ENCODE measurements around the gene SUGCT.

The SUGCT gene

GRCh38 chr7:40331915-40332314 is 197.1 kb downstream of the SUGCT start:
- TF ChIP-seq TAF1 (IDR thresholded peaks at IDR 0.05; ENCODE audit: low read depth) (no peak), TEAD4 (IDR thresholded peaks at IDR 0.05) (no peak), USF1 (IDR thresholded peaks at IDR 0.05) (no peak), RAD21 (IDR thresholded peaks at IDR 0.05; ENCODE audit: low read depth) (no peak), YY1 (IDR thresholded peaks at IDR 0.05; ENCODE audit: low read depth) (no peak), EGR1 (IDR thresholded peaks at IDR 0.05) (no peak), ZBTB7A (IDR thresholded peaks at IDR 0.05; ENCODE audit: low read depth) (no peak)

GRCh38 chr7:40332516-40332915 is 197.7 kb downstream of the SUGCT start:
- TF ChIP-seq MAX (IDR thresholded peaks at IDR 0.05) (no peak), CEBPB (IDR thresholded peaks at IDR 0.05) (no peak), NFIC (IDR thresholded peaks at IDR 0.05) (no peak), RAD21 (IDR thresholded peaks at IDR 0.05; ENCODE audit: low read depth) (no peak), ZBTB7A (IDR thresholded peaks at IDR 0.05; ENCODE audit: low read depth) (no peak), YY1 (IDR thresholded peaks at IDR 0.05; ENCODE audit: low read depth) (no peak), CREB1 (IDR thresholded peaks at IDR 0.05; ENCODE audit: low read depth) (no peak)

- TF ChIP-seq CREB1 (IDR thresholded peaks at IDR 0.05; ENCODE audit: low read depth) (no peak), EP300 (IDR thresholded peaks at IDR 0.05; ENCODE audit: borderline replicate concordance) (no peak), TCF12 (IDR thresholded peaks at IDR 0.05; ENCODE audit: low read depth) (no peak), RAD21 (IDR thresholded peaks at IDR 0.05; ENCODE audit: low read depth) (no peak), REST (IDR thresholded peaks at IDR 0.05; ENCODE audit: low read depth) (no peak), EGR1 (IDR thresholded peaks at IDR 0.05) (no peak), TAF1 (IDR thresholded peaks at IDR 0.05; ENCODE audit: low read depth) (no peak), USF1 (IDR thresholded peaks at IDR 0.05) (no peak), YY1 (IDR thresholded peaks at IDR 0.05; ENCODE audit: low read depth) (no peak), CEBPB (IDR thresholded peaks at IDR 0.05) (no peak), MAX (IDR thresholded peaks at IDR 0.05) (no peak), TEAD4 (IDR thresholded peaks at IDR 0.05) (no peak), ZBTB7A (IDR thresholded peaks at IDR 0.05; ENCODE audit: low read depth) (no peak), FOXM1 (IDR thresholded peaks at IDR 0.05; ENCODE audit: borderline replicate concordance, low read depth) (no peak), NFIC (IDR thresholded peaks at IDR 0.05) (no peak)
Observed at GRCh38 chr7:40341836-40342235, 207.0 kb downstream of the SUGCT start.

- TF ChIP-seq ZBTB7A (IDR thresholded peaks at IDR 0.05; ENCODE audit: low read depth) = no peak
- no peak for TF ChIP-seq USF1 (IDR thresholded peaks at IDR 0.05)
- no peak for TF ChIP-seq YY1 (IDR thresholded peaks at IDR 0.05; ENCODE audit: low read depth)
- no peak for TF ChIP-seq MAX (IDR thresholded peaks at IDR 0.05)
- no peak for TF ChIP-seq EP300 (IDR thresholded peaks at IDR 0.05; ENCODE audit: borderline replicate concordance)
- no peak for TF ChIP-seq CREB1 (IDR thresholded peaks at IDR 0.05; ENCODE audit: low read depth)
- TF ChIP-seq CEBPB (IDR thresholded peaks at IDR 0.05) = no peak
- no peak for TF ChIP-seq TEAD4 (IDR thresholded peaks at IDR 0.05)
- no peak for TF ChIP-seq NFIC (IDR thresholded peaks at IDR 0.05)
- TF ChIP-seq FOXM1 (IDR thresholded peaks at IDR 0.05; ENCODE audit: borderline replicate concordance, low read depth) = no peak
- TF ChIP-seq REST (IDR thresholded peaks at IDR 0.05; ENCODE audit: low read depth) = no peak
- no peak for TF ChIP-seq TCF12 (IDR thresholded peaks at IDR 0.05; ENCODE audit: low read depth)
Observed at GRCh38 chr7:40346554-40346953, 211.7 kb downstream of the SUGCT start.

GRCh38 chr7:40348126-40348728 is 213.4 kb downstream of the SUGCT start:
- TF ChIP-seq ZBTB7A (IDR thresholded peaks at IDR 0.05; ENCODE audit: low read depth) (no peak), TCF12 (IDR thresholded peaks at IDR 0.05; ENCODE audit: low read depth) (no peak), TEAD4 (IDR thresholded peaks at IDR 0.05) (no peak), TAF1 (IDR thresholded peaks at IDR 0.05; ENCODE audit: low read depth) (no peak), YY1 (IDR thresholded peaks at IDR 0.05; ENCODE audit: low read depth) (no peak), CEBPB (IDR thresholded peaks at IDR 0.05) (no peak), USF1 (IDR thresholded peaks at IDR 0.05) (no peak), RAD21 (IDR thresholded peaks at IDR 0.05; ENCODE audit: low read depth) (no peak), MAX (IDR thresholded peaks at IDR 0.05) (no peak), EP300 (IDR thresholded peaks at IDR 0.05; ENCODE audit: borderline replicate concordance) (no peak), NFIC (IDR thresholded peaks at IDR 0.05) (no peak), CREB1 (IDR thresholded peaks at IDR 0.05; ENCODE audit: low read depth) (no peak), REST (IDR thresholded peaks at IDR 0.05; ENCODE audit: low read depth) (no peak), EGR1 (IDR thresholded peaks at IDR 0.05) (no peak), FOXM1 (IDR thresholded peaks at IDR 0.05; ENCODE audit: borderline replicate concordance, low read depth) (no peak)

All from Ishikawa (cell line).